Mammary epithelial cell (primary cell): ENCODE data around the gene FRRS1L.

ENCODE experiments used
- EZH2 ChIP-seq: IDR thresholded peaks from 2 replicates; pipeline ENCODE4 v1.6.1; 2012; ENCODE audit warnings: low read length, inconsistent platforms, borderline replicate concordance
- TF ChIP-seq, protein P1 (sequence below), 2 donors: IDR thresholded peaks in 1 of 2; conservative IDR thresholded peaks in 1 of 2; 2 replicates each; pipeline ENCODE4 v1.5.1; 2011 to 2012; ENCODE audit warnings: inconsistent platforms in 2 of 2, low read length in 2 of 2, mild to moderate bottlenecking in 2 of 2, control low read depth in 1 of 2, low read depth in 1 of 2; ENCODE audit not compliant: insufficient read depth in 1 of 2; ENCODE audit errors: extremely low read depth in 1 of 2

DNA sequence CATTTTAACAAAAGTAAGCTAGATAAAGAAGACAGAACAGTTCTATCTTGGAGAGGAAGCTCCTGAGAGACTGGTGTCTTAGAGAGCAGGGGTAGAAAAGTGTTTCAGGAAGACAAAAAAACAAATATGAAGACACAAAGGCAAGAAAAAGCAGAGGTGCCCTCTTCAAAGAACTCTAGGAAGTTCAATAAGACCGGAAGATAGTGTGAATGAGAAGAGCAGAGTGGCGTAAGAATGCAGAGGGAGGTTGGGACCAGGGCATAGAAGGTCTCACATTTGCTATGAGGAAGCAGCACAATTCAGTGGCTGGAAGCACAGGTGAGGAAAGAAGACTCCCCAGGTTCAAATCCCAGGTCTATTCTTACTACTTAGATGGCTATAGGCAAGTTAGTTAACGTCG, 69.9 kb downstream of the FRRS1L start:
- TF ChIP-seq, protein P1, sequence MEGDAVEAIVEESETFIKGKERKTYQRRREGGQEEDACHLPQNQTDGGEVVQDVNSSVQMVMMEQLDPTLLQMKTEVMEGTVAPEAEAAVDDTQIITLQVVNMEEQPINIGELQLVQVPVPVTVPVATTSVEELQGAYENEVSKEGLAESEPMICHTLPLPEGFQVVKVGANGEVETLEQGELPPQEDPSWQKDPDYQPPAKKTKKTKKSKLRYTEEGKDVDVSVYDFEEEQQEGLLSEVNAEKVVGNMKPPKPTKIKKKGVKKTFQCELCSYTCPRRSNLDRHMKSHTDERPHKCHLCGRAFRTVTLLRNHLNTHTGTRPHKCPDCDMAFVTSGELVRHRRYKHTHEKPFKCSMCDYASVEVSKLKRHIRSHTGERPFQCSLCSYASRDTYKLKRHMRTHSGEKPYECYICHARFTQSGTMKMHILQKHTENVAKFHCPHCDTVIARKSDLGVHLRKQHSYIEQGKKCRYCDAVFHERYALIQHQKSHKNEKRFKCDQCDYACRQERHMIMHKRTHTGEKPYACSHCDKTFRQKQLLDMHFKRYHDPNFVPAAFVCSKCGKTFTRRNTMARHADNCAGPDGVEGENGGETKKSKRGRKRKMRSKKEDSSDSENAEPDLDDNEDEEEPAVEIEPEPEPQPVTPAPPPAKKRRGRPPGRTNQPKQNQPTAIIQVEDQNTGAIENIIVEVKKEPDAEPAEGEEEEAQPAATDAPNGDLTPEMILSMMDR (conservative IDR thresholded peaks at IDR 0.05 in 1 of 2, IDR thresholded peaks at IDR 0.05 in 1 of 2; ENCODE audit: extremely low read depth in 1 of 2, insufficient read depth in 1 of 2, low read depth in 1 of 2, low read length in 2 of 2): no peak
- no peak for TF ChIP-seq EZH2
